ENCODE measurements around the gene DALRD3. TPM values are rescaled to one million over a fixed set of nuclear protein-coding genes. Genes with fewer than 3 reads are reported as not detected.

The DALRD3 gene
- total and polyA plus RNA-seq, 4 donors: 7.9 to 10.6 (median 9.3) TPM

DNA sequence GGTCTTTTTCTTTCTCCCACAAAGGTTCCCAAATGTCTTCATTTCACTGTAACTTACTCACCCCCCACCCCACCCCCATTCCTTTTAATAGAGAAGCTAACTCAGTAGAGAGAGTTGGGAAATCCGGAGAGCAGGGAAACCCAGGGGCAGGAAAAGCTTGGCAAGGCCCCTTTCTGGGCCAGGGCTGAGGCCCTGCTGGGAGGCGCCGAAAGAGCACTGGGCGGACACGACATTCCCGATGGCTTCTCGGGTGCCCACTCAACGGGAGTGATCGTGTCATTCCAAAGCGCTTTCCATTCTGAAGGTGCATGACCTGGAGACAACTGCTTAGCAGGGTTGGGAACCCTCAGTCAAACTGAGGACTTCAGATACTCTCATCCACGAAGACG, 1.6 kb upstream of the DALRD3 start (continued):
- TF ChIP-seq, protein P1, sequence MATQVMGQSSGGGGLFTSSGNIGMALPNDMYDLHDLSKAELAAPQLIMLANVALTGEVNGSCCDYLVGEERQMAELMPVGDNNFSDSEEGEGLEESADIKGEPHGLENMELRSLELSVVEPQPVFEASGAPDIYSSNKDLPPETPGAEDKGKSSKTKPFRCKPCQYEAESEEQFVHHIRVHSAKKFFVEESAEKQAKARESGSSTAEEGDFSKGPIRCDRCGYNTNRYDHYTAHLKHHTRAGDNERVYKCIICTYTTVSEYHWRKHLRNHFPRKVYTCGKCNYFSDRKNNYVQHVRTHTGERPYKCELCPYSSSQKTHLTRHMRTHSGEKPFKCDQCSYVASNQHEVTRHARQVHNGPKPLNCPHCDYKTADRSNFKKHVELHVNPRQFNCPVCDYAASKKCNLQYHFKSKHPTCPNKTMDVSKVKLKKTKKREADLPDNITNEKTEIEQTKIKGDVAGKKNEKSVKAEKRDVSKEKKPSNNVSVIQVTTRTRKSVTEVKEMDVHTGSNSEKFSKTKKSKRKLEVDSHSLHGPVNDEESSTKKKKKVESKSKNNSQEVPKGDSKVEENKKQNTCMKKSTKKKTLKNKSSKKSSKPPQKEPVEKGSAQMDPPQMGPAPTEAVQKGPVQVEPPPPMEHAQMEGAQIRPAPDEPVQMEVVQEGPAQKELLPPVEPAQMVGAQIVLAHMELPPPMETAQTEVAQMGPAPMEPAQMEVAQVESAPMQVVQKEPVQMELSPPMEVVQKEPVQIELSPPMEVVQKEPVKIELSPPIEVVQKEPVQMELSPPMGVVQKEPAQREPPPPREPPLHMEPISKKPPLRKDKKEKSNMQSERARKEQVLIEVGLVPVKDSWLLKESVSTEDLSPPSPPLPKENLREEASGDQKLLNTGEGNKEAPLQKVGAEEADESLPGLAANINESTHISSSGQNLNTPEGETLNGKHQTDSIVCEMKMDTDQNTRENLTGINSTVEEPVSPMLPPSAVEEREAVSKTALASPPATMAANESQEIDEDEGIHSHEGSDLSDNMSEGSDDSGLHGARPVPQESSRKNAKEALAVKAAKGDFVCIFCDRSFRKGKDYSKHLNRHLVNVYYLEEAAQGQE (IDR thresholded peaks at IDR 0.05): no peak

DNA sequence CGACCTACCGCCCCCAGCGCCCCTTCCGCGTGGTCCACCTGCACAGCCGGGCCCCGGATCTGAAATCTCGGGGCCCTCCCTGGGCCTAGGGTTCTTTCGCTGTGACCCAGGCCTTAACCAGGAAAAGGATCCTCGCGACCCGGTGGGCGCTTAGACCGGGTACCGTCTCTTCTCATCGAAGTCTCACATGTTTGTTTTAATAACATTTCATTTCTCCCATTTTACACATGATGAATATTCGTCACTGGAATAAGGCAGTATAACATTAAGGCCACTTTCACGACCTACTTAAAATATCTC, 277 bp upstream of the DALRD3 start:
- Histone ChIP-seq H3K4me3 (ENCODE audit: low read depth in 1 of 3, low read length in 3 of 3) (peak overlapping the region; percentile 55 to 95 (median 89)), H3K9me3 (ENCODE audit: control insufficient read depth in 4 of 4, low read length in 3 of 4) (no peaks in the 10 kb centered on the region), H3K9ac (ENCODE audit: low read depth in 1 of 2, low read length in 2 of 2) (peak overlapping the region; percentile 15 to 67), H3K36me3 (ENCODE audit: control insufficient read depth in 4 of 4, insufficient read depth in 3 of 4, low read depth in 1 of 4, low read length in 3 of 4) (peaks cover 7 to 30% (median 16%) of the 10 kb centered on the region in 4 donors), H3K4me1 (ENCODE audit: control insufficient read depth in 4 of 4, insufficient read depth in 4 of 4, low read length in 3 of 4) (peaks cover 14 to 45% (median 37%) of the 10 kb centered on the region in 4 donors), H3K27ac (ENCODE audit: low read depth in 1 of 2, low read length in 2 of 2) (peak overlapping the region; percentile 30 to 53), H3K27me3 (ENCODE audit: control insufficient read depth in 4 of 4, insufficient read depth in 4 of 4, low read length in 3 of 4) (no peaks in the 10 kb centered on the region)
- no peak for DNase-seq (ENCODE audit: low spot score)
- WGBS: 2% methylated on average over 18 of the region's 18 CpGs
- no peak for TF ChIP-seq FOXA1 (IDR thresholded peaks at IDR 0.05)
- TF ChIP-seq, protein P2, sequence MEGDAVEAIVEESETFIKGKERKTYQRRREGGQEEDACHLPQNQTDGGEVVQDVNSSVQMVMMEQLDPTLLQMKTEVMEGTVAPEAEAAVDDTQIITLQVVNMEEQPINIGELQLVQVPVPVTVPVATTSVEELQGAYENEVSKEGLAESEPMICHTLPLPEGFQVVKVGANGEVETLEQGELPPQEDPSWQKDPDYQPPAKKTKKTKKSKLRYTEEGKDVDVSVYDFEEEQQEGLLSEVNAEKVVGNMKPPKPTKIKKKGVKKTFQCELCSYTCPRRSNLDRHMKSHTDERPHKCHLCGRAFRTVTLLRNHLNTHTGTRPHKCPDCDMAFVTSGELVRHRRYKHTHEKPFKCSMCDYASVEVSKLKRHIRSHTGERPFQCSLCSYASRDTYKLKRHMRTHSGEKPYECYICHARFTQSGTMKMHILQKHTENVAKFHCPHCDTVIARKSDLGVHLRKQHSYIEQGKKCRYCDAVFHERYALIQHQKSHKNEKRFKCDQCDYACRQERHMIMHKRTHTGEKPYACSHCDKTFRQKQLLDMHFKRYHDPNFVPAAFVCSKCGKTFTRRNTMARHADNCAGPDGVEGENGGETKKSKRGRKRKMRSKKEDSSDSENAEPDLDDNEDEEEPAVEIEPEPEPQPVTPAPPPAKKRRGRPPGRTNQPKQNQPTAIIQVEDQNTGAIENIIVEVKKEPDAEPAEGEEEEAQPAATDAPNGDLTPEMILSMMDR (IDR thresholded peaks at IDR 0.05; ENCODE audit: low read depth, low read length, missing input control): no peak
- TF ChIP-seq JUND (IDR thresholded peaks at IDR 0.05): no peak
- TF ChIP-seq GABPA (IDR thresholded peaks at IDR 0.05 in 1 of 2, conservative IDR thresholded peaks at IDR 0.05 in 1 of 2): peak in 1 of 2 donors; percentile 64
- no peak for TF ChIP-seq HNF4G (IDR thresholded peaks at IDR 0.05)
- no peak for TF ChIP-seq EGR1 (IDR thresholded peaks at IDR 0.05; ENCODE audit: low read depth in 2 of 2)

DNA sequence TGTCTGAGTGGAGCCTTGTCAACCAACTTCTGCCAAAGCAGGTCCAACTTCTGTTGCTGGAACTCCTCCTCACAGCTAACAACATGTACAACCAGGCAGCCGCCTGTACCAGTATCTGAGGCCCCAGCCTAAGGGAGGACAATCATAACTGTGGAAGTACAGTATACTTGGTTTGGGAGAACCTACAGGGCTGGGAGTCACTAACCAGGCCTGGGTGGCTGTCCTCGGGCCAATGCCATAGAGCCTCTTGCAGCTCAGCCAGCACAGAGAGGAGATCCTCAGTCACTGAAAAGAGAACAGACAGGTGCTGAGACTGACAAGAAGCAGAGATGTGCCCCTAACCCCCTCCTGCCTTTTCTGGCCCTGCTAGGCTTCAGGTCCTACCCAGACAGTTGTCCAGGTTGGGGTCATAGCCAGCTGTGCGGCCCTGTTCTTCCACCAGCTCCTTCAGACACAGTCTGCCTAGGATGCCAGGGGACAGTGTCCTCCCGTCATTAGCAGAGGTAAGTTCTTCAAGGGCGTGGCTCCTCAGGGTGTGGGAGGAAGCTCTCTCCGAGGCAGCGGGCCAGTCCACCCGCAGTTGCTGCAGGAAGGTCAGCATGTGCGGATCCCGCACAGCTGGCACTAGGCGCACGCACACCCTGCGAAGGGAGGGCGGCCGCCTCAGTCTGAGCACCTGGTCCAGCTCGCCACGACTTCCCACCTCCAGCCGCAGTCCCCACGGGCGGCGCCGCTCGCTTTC, 980 bp downstream of the DALRD3 start:
- Histone ChIP-seq H3K27ac (ENCODE audit: low read depth in 1 of 2, low read length in 2 of 2) (no peak overlapping the region), H3K36me3 (ENCODE audit: control insufficient read depth in 4 of 4, insufficient read depth in 3 of 4, low read depth in 1 of 4, low read length in 3 of 4) (peaks cover 8 to 33% (median 15%) of the 10 kb centered on the region in 4 donors), H3K27me3 (ENCODE audit: control insufficient read depth in 4 of 4, insufficient read depth in 4 of 4, low read length in 3 of 4) (no peaks in the 10 kb centered on the region), H3K9me3 (ENCODE audit: control insufficient read depth in 4 of 4, low read length in 3 of 4) (no peaks in the 10 kb centered on the region), H3K4me3 (ENCODE audit: low read depth in 1 of 3, low read length in 3 of 3) (peak overlapping the region; percentile 55 to 95 (median 89)), H3K9ac (ENCODE audit: low read depth in 1 of 2, low read length in 2 of 2) (no peak overlapping the region), H3K4me1 (ENCODE audit: control insufficient read depth in 4 of 4, insufficient read depth in 4 of 4, low read length in 3 of 4) (peaks cover 9 to 36% (median 27%) of the 10 kb centered on the region in 4 donors)
- TF ChIP-seq JUND (IDR thresholded peaks at IDR 0.05) (no peak), FOXA1 (IDR thresholded peaks at IDR 0.05) (no peak), FOXA2 (IDR thresholded peaks at IDR 0.05) (no peak), TAF1 (conservative IDR thresholded peaks at IDR 0.05) (no peak), YY1 (IDR thresholded peaks at IDR 0.05) (no peak), HNF4A (conservative IDR thresholded peaks at IDR 0.05) (no peak), RAD21 (IDR thresholded peaks at IDR 0.05) (no peak), SP1 (IDR thresholded peaks at IDR 0.05) (no peak), NR2F2 (IDR thresholded peaks at IDR 0.05) (no peak), EGR1 (IDR thresholded peaks at IDR 0.05; ENCODE audit: low read depth in 2 of 2) (no peak), HNF4G (IDR thresholded peaks at IDR 0.05) (no peak)
- TF ChIP-seq, protein P3, sequence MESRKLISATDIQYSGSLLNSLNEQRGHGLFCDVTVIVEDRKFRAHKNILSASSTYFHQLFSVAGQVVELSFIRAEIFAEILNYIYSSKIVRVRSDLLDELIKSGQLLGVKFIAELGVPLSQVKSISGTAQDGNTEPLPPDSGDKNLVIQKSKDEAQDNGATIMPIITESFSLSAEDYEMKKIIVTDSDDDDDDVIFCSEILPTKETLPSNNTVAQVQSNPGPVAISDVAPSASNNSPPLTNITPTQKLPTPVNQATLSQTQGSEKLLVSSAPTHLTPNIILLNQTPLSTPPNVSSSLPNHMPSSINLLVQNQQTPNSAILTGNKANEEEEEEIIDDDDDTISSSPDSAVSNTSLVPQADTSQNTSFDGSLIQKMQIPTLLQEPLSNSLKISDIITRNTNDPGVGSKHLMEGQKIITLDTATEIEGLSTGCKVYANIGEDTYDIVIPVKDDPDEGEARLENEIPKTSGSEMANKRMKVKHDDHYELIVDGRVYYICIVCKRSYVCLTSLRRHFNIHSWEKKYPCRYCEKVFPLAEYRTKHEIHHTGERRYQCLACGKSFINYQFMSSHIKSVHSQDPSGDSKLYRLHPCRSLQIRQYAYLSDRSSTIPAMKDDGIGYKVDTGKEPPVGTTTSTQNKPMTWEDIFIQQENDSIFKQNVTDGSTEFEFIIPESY (IDR thresholded peaks at IDR 0.05): no peak
- TF ChIP-seq, protein P2 (IDR thresholded peaks at IDR 0.05; ENCODE audit: low read depth, low read length, missing input control): no peak
- 12% methylated on average over 23 of the region's 23 CpGs for WGBS
- no peak for DNase-seq (ENCODE audit: low spot score)

All from liver (tissue), 9 donors.